Lung (tissue), 12 donors: ENCODE data around the gene ROPN1B. TPM values are rescaled to one million over a fixed set of nuclear protein-coding genes. Genes with fewer than 3 reads are reported as not detected.

Source experiments
- ATAC-seq: fragments of 200-7000 bp; cut with Tn5 transposase; one replicate; pipeline ENCODE4 v1.9.1; 2020; ENCODE audit warnings: moderate number of reproducible peaks; ENCODE audit not compliant: insufficient read depth, low FRiP score
- DNase-seq, 3 donors: peaks; one replicate each; pipeline ENCODE4 v3.0.0-alpha.2; 2013 to 2017
- H3K27ac ChIP-seq, 2 donors: one replicate each; pipeline ENCODE4 v1.5.1; 2013; ENCODE audit warnings: mild to moderate bottlenecking in 2 of 2, moderate library complexity in 2 of 2, control low read depth in 1 of 2, inconsistent platforms in 1 of 2, low read depth in 1 of 2, low read length in 1 of 2
- H3K27me3 ChIP-seq, 3 donors: one replicate each; pipeline ENCODE4 v1.5.1; 2013; ENCODE audit warnings: low read length in 2 of 3; ENCODE audit not compliant: control insufficient read depth in 3 of 3, insufficient read depth in 3 of 3
- H3K36me3 ChIP-seq, 4 donors: one replicate each; pipeline ENCODE4 v1.5.1; 2013; ENCODE audit warnings: low read length in 4 of 4, mild to moderate bottlenecking in 1 of 4, moderate library complexity in 1 of 4; ENCODE audit not compliant: control insufficient read depth in 4 of 4, insufficient read depth in 4 of 4
- H3K4me1 ChIP-seq, 5 donors: one replicate each; pipeline ENCODE4 v1.5.1; 2013; ENCODE audit warnings: low read length in 5 of 5, mild to moderate bottlenecking in 2 of 5, moderate library complexity in 1 of 5; ENCODE audit not compliant: control insufficient read depth in 5 of 5, insufficient read depth in 5 of 5
- H3K4me3 ChIP-seq: one replicate; pipeline ENCODE4 v1.5.1; 2013; ENCODE audit warnings: mild to moderate bottlenecking, control low read depth, moderate library complexity
- H3K9ac ChIP-seq, 2 donors: one replicate each; pipeline ENCODE4 v1.5.1; 2013; ENCODE audit warnings: low read length in 2 of 2, control low read depth in 1 of 2; ENCODE audit not compliant: insufficient read depth in 1 of 2
- H3K9me3 ChIP-seq, 4 donors: one replicate each; pipeline ENCODE4 v1.5.1; 2013; ENCODE audit warnings: low read length in 3 of 4, mild to moderate bottlenecking in 1 of 4, moderate library complexity in 1 of 4; ENCODE audit not compliant: control insufficient read depth in 4 of 4, insufficient read depth in 3 of 4
- WGBS, 2 donors: extraction: QIAGEN DNeasy Blood & Tissue Kit; methylation state at CpG; one replicate each; pipeline ENCODE4 v1.1.7; 2013; 5-methylcytosine and 5-hydroxymethylcytosine counted together
- polyA plus RNA-seq, 2 donors: library from polyadenylated mRNA; stranded (reverse); fragments of 200-250 nt; gene quantifications; one replicate each; pipeline ENCODE4 v1.2.1, GENCODE V29; 2013
- total RNA-seq, 2 donors: library from RNA; depleted of rRNA in 1 of 2; stranded (reverse); fragments of >200 nt in 1 of 2; gene quantifications; one replicate each; pipeline ENCODE4 v1.2.1, GENCODE V29; 2014 to 2021
- TF ChIP-seq, protein P1 (sequence below): IDR thresholded peaks from 2 replicates; pipeline ENCODE4 v1.5.1; 2012; ENCODE audit warnings: mild to moderate bottlenecking; ENCODE audit errors: control extremely low read depth, extremely low read depth
- donor health status: control.
- donor health status: control.
- donor health status: Bipolar disorder and iron deficiency.
- donor health status: healthy.
- donor health status: DM: yes; HTN: yes; CAD: no.

The ROPN1B gene
- total and polyA plus RNA-seq, 4 donors, result 0.14 to 0.67 (median 0.47) TPM

- Histone ChIP-seq H3K9ac (no peak overlapping the region), H3K27me3 (no peaks in the 10 kb centered on the region), H3K4me3 (no peak overlapping the region), H3K4me1 (no peaks in the 10 kb centered on the region), H3K36me3 (peaks cover 0 to 23% (median 15%) of the 10 kb centered on the region in 4 donors), H3K9me3 (peaks cover 0 to 4% (median 2%) of the 10 kb centered on the region in 4 donors), H3K27ac (no peak overlapping the region)
- TF ChIP-seq, protein P1, sequence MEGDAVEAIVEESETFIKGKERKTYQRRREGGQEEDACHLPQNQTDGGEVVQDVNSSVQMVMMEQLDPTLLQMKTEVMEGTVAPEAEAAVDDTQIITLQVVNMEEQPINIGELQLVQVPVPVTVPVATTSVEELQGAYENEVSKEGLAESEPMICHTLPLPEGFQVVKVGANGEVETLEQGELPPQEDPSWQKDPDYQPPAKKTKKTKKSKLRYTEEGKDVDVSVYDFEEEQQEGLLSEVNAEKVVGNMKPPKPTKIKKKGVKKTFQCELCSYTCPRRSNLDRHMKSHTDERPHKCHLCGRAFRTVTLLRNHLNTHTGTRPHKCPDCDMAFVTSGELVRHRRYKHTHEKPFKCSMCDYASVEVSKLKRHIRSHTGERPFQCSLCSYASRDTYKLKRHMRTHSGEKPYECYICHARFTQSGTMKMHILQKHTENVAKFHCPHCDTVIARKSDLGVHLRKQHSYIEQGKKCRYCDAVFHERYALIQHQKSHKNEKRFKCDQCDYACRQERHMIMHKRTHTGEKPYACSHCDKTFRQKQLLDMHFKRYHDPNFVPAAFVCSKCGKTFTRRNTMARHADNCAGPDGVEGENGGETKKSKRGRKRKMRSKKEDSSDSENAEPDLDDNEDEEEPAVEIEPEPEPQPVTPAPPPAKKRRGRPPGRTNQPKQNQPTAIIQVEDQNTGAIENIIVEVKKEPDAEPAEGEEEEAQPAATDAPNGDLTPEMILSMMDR, result no peak
- no peak for DNase-seq
- WGBS, 2 donors, result 92% methylated on average over 10 of the region's 10 CpGs
- ATAC-seq, result no peak
Measured at GRCh38 chr3:126003447-126004190, 34.6 kb downstream of the ROPN1B start.

- Histone ChIP-seq H3K27me3 (no peaks in the 10 kb centered on the region), H3K36me3 (peaks cover 0 to 25% (median 16%) of the 10 kb centered on the region in 4 donors), H3K9me3 (peaks cover 0 to 4% (median 2%) of the 10 kb centered on the region in 4 donors), H3K27ac (no peak overlapping the region), H3K4me3 (no peak overlapping the region), H3K9ac (no peak overlapping the region), H3K4me1 (no peaks in the 10 kb centered on the region)
- ATAC-seq, result no peak
- TF ChIP-seq, protein P1, result no peak
- no peak for DNase-seq
- WGBS, 2 donors, result 94 to 95% methylated on average over 6 of the region's 6 CpGs
Measured at GRCh38 chr3:126004217-126004616, 35.2 kb downstream of the ROPN1B start.

DNA sequence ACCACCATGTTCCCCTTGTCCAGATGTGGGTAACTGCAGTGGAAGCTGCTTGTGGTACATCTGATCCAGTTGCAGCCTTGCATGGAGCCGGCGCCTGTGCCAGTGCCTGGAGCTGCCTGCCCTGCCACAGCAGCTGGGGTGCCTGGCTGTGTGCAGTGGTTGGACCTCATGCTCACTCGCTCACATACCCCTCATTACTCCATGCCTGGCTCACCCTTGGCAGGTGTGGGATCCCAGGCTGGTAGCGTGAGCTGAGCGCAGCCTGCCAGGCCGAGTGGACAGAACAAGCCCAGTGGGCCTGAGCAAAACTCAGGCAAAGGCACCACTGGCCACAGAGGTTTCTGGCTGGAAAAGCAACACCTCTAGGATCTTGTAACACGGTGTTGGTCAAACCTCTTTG lies 35.7 kb downstream of the ROPN1B start:
- no peaks in the 10 kb centered on the region for H3K27me3 ChIP-seq
- H3K9me3 ChIP-seq, result peaks cover 0 to 4% (median 2%) of the 10 kb centered on the region in 4 donors
- H3K27ac ChIP-seq, result no peak overlapping the region
- DNase-seq, result no peak
- ATAC-seq, result no peak
- no peaks in the 10 kb centered on the region for H3K4me1 ChIP-seq
- WGBS, 2 donors, result 94 to 97% methylated on average over 7 of the region's 7 CpGs
- H3K36me3 ChIP-seq, result peaks cover 0 to 25% (median 16%) of the 10 kb centered on the region in 4 donors
- TF ChIP-seq, protein P1, result no peak
- H3K9ac ChIP-seq, result no peak overlapping the region
- H3K4me3 ChIP-seq, result no peak overlapping the region

GRCh38 chr3:126005951-126006350 lies 37.0 kb downstream of the ROPN1B start:
- Histone ChIP-seq H3K27ac (no peak overlapping the region), H3K9me3 (peaks cover 0 to 4% (median 2%) of the 10 kb centered on the region in 4 donors), H3K9ac (no peak overlapping the region), H3K4me3 (no peak overlapping the region), H3K36me3 (peaks cover 3 to 25% (median 21%) of the 10 kb centered on the region in 4 donors), H3K27me3 (no peaks in the 10 kb centered on the region), H3K4me1 (no peaks in the 10 kb centered on the region)
- TF ChIP-seq, protein P1, result no peak
- 40 to 41% methylated on average over 3 of the region's 3 CpGs for WGBS, 2 donors
- DNase-seq, result no peak
- no peak for ATAC-seq
